DOHH2 (cell line): ENCODE results near the gene L3MBTL4.

Source experiments
- H3F3A ChIP-seq: fragments of 200-600 bp; sonication (generic), shearing (Covaris generic); 2 replicates; pipeline ENCODE4 v1.6.0; 2016; ENCODE audit warnings: antibody characterized with exemption, mild to moderate bottlenecking; ENCODE audit not compliant: control insufficient read depth, insufficient read depth
- H3K27ac ChIP-seq: fragments of 200-600 bp; sonication (generic); 2 replicates; pipeline ENCODE4 v1.5.1; 2014; ENCODE audit warnings: low read depth, mild to moderate bottlenecking, low read length, moderate library complexity
- H3K27me3 ChIP-seq: fragments of 200-600 bp; sonication (generic); 2 replicates; pipeline ENCODE4 v1.6.1; 2014; ENCODE audit warnings: mild to moderate bottlenecking, low read length, mixed read lengths; ENCODE audit not compliant: control insufficient read depth
- H3K36me3 ChIP-seq: fragments of 200-600 bp; sonication (generic); 2 replicates; pipeline ENCODE4 v1.6.1; 2014; ENCODE audit warnings: mild to moderate bottlenecking, low read length, moderate library complexity, mixed read lengths; ENCODE audit not compliant: control insufficient read depth
- H3K4me1 ChIP-seq: fragments of 200-600 bp; sonication (generic); 2 replicates; pipeline ENCODE4 v1.6.1; 2014; ENCODE audit warnings: mild to moderate bottlenecking, low read length, mixed read lengths; ENCODE audit not compliant: control insufficient read depth
- H3K4me2 ChIP-seq: fragments of 200-600 bp; sonication (generic); 2 replicates; pipeline ENCODE4 v1.6.0; 2014; ENCODE audit warnings: mild to moderate bottlenecking, low read length, moderate library complexity
- H3K4me3 ChIP-seq: fragments of 200-600 bp; sonication (generic); 2 replicates; pipeline ENCODE4 v1.5.1; 2014; ENCODE audit warnings: mild to moderate bottlenecking, low read length, mixed read lengths
- H3K79me2 ChIP-seq: fragments of 200-600 bp; sonication (generic); 2 replicates; pipeline ENCODE4 v1.6.1; 2014; ENCODE audit warnings: mild to moderate bottlenecking, low read length, mixed read lengths; ENCODE audit not compliant: control insufficient read depth
- H3K9me2 ChIP-seq: fragments of 200-600 bp; sonication (generic); replicated peaks from 2 replicates; pipeline ENCODE4 v1.6.1; 2014; ENCODE audit warnings: mild to moderate bottlenecking, low read length, mixed read lengths; ENCODE audit not compliant: control insufficient read depth
- H3K9me3 ChIP-seq: fragments of 200-600 bp; sonication (generic); 2 replicates; pipeline ENCODE4 v1.6.1; 2014; ENCODE audit warnings: antibody characterized with exemption, low read length, mixed read lengths; ENCODE audit not compliant: control insufficient read depth, insufficient read depth
- H4K20me1 ChIP-seq: fragments of 200-600 bp; sonication (generic); 2 replicates; pipeline ENCODE4 v1.6.0; 2014; ENCODE audit warnings: low read depth, mild to moderate bottlenecking, antibody characterized with exemption, low read length, moderate library complexity; ENCODE audit not compliant: control insufficient read depth, insufficient read depth
- EZH2phosphoT487 ChIP-seq: fragments of 200-600 bp; sonication (generic); IDR thresholded peaks from 2 replicates; pipeline ENCODE4 v1.6.1; 2017; ENCODE audit warnings: borderline replicate concordance, mild to moderate bottlenecking, antibody characterized with exemption, low read length, moderate library complexity, mixed read lengths
- TF ChIP-seq, protein P1 (sequence below): fragments of 200-600 bp; sonication (generic); IDR thresholded peaks from one replicate; pipeline ENCODE4 v1.5.1; 2014; ENCODE audit warnings: antibody characterized with exemption, mild to moderate bottlenecking, low read depth, low read length; ENCODE audit not compliant: poor library complexity, severe bottlenecking

Gene L3MBTL4

DNA sequence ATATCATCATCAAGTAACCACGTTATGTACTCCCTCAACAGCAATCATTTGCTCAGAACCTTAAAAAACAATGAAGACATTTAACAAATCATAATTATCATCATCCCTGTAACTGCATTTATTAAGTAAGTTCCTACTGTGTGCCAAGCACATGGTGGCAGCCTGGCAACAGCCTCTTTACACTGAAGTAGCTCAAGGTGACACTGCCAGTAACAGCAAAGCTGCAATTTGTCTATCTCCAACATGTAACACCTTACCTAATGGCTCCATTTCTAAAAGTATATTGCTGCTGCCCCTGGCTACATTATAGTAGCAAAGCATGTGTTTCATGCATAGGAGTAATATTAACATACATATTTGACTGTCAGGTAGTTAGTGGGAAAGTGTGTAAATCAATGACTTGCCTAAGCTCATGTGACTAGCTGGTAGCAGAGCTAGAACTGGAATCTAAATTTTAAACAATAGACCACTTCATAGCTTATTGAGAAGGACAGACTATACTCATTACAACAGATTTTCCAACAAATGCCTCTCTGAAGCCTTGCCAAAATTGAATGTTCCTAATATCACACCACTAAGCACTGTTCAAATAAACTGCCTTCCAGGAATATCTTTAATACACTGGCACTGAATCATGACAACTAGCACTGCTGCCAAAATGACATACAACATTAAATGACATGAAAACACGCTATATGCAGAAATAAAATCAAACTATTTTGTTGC lies 86.7 kb downstream of the L3MBTL4 start:
- no peaks in the 10 kb centered on the region for H3K79me2 ChIP-seq
- TF ChIP-seq, protein P1, sequence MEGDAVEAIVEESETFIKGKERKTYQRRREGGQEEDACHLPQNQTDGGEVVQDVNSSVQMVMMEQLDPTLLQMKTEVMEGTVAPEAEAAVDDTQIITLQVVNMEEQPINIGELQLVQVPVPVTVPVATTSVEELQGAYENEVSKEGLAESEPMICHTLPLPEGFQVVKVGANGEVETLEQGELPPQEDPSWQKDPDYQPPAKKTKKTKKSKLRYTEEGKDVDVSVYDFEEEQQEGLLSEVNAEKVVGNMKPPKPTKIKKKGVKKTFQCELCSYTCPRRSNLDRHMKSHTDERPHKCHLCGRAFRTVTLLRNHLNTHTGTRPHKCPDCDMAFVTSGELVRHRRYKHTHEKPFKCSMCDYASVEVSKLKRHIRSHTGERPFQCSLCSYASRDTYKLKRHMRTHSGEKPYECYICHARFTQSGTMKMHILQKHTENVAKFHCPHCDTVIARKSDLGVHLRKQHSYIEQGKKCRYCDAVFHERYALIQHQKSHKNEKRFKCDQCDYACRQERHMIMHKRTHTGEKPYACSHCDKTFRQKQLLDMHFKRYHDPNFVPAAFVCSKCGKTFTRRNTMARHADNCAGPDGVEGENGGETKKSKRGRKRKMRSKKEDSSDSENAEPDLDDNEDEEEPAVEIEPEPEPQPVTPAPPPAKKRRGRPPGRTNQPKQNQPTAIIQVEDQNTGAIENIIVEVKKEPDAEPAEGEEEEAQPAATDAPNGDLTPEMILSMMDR: no peak
- no peak for TF ChIP-seq EZH2phosphoT487
- H3K4me2 ChIP-seq: no peak overlapping the region
- H3K27ac ChIP-seq: no peak overlapping the region
- no peaks in the 10 kb centered on the region for H3K9me2 ChIP-seq
- no peaks in the 10 kb centered on the region for H3K9me3 ChIP-seq
- H4K20me1 ChIP-seq: no peaks in the 10 kb centered on the region
- no peaks in the 10 kb centered on the region for H3K27me3 ChIP-seq
- H3K4me1 ChIP-seq: no peaks in the 10 kb centered on the region
- H3F3A ChIP-seq: no peaks in the 10 kb centered on the region
- H3K4me3 ChIP-seq: no peak overlapping the region
- H3K36me3 ChIP-seq: no peaks in the 10 kb centered on the region

DNA sequence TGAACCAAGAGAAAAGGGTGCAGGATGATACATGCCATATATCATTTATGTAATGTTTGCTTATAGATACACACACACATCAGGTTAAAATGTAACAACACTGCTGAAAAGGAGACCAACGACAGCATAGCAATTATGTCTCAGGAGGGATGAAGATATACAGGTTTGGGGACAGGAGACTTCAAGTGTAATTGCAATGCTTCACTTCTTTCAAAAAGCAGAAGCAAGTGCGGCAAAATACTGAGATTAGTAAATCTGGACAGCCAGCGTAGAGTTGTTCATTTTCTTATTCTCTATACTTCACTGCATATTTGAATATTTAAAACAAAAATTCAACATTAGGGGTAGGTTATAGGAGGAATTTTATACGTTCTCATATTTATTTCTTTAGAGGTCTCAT lies 87.2 kb downstream of the L3MBTL4 start:
- H3K4me3 ChIP-seq: no peak overlapping the region
- TF ChIP-seq, protein P1: no peak
- TF ChIP-seq EZH2phosphoT487: no peak
- H4K20me1 ChIP-seq: no peaks in the 10 kb centered on the region
- no peaks in the 10 kb centered on the region for H3F3A ChIP-seq
- H3K4me1 ChIP-seq: no peaks in the 10 kb centered on the region
- H3K36me3 ChIP-seq: no peaks in the 10 kb centered on the region
- no peaks in the 10 kb centered on the region for H3K9me3 ChIP-seq
- no peak overlapping the region for H3K4me2 ChIP-seq
- H3K27me3 ChIP-seq: no peaks in the 10 kb centered on the region
- no peaks in the 10 kb centered on the region for H3K79me2 ChIP-seq
- H3K9me2 ChIP-seq: no peaks in the 10 kb centered on the region
- no peak overlapping the region for H3K27ac ChIP-seq

DNA sequence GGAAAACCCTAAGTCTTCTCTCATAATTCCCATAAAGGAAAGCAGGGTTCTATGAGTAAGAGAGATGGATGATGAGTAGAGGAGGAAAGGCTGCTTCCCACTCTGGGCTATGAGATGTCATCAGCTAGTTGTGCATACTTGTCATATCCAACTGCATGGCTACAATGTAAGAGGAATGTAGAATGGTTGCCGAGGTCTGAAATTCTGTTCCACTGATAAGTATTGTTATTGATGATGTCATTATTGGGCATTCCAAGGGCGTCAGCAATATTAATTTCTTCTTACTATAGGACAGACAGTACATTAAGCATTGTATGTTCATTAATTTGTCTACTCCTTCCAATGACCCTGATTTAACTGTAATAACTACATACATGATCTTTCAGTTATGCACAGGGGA lies 88.1 kb downstream of the L3MBTL4 start:
- H3K27ac ChIP-seq: no peak overlapping the region
- no peaks in the 10 kb centered on the region for H3K9me2 ChIP-seq
- no peaks in the 10 kb centered on the region for H3K4me1 ChIP-seq
- no peaks in the 10 kb centered on the region for H3K27me3 ChIP-seq
- TF ChIP-seq, protein P1: no peak
- no peak for TF ChIP-seq EZH2phosphoT487
- no peak overlapping the region for H3K4me2 ChIP-seq
- H3K4me3 ChIP-seq: no peak overlapping the region
- no peaks in the 10 kb centered on the region for H3K9me3 ChIP-seq
- H3F3A ChIP-seq: no peaks in the 10 kb centered on the region
- H3K79me2 ChIP-seq: no peaks in the 10 kb centered on the region
- no peaks in the 10 kb centered on the region for H3K36me3 ChIP-seq
- no peaks in the 10 kb centered on the region for H4K20me1 ChIP-seq
